Stimulated activated CD4-positive, alpha-beta T cell treated with anti-CD3 and anti-CD28 coated beads, TNF-alpha, amount 100 ng/mL, for 1 hour (primary cell): Measurements from ENCODE around the gene PSAPL1.

Experiments
- DNase-seq, 3 donors: peaks; one replicate each; pipeline ENCODE4 v3.0.0-alpha.2; 2020; ENCODE audit warnings: low read depth in 3 of 3, low spot score in 1 of 3

Gene PSAPL1

DNA sequence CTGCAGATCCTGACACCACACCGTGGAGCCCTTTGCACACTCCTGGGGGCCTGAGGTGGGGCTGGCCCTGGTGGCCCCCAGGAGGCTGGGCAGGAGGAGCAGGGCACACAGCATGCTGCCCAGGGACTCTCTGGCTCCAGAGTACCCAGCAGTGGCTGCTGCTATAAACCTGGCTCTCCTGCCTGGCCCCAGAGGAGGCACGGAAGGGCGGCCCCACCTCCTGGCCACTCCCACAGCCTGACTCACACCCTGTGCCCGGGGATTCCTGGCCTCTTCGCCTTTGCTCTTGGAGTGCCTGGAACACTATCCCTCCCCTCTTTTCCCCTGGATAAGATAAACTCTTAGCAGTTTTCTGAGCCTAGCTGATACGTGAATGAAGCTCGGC, at the start of gene PSAPL1:
PSAPL1 (minus strand) TSS at position 165 of the 385 bp plus-strand sequence; CDS start at position 114, 51 bp downstream.
- DNase-seq, result no peak

- DNase-seq, result no peak
Measured at GRCh38 chr4:7481227-7481626, 46.5 kb upstream of the PSAPL1 start.

GRCh38 chr4:7480423-7480822, 45.7 kb upstream of the PSAPL1 start:
- DNase-seq, result no peak

DNA sequence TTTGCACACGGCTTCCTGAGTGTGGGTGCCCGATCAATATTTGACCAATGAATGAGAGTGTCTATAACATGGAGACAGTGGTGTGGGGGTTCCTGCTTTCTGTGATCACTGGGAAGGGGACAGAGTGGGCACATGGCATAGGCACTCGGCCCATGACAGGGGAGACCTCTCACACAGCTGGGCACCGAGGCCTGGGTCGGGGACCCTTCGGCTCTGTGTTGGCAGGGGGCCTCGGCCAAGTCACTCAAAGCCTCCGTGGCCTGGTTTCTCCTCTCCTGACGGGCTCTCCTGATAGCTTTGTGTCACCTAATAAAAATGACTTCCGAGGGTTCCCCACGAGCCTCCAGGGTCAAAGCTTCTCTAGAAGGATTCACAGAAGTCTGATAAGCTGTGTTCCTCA, 43.9 kb upstream of the PSAPL1 start:
- no peak for DNase-seq

- DNase-seq, result no peak
Measured at GRCh38 chr4:7477695-7478094, 43.0 kb upstream of the PSAPL1 start.

GRCh38 chr4:7476820-7477219, 42.1 kb upstream of the PSAPL1 start:
- no peak for DNase-seq

GRCh38 chr4:7475207-7475606, 40.5 kb upstream of the PSAPL1 start:
- no peak for DNase-seq

DNA sequence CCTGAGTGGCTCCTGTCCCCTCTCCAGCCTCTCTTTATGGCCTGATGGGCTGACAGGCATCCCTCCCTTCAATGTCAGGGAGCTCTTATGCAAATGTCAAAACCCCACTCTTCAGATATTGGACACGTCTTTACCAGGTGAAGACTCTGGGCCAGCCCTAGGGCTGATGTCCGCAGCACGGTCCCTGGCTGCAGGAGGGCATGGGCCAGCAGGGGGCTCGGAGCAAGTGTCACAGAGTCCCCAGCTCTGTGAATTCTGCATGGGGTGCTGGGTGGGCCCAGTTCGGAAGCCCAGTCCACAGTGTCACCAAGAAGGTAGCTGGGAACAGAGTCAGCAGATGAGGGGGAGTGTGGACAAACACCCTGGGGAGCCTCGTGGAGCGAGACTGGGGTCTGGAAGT, 39.6 kb upstream of the PSAPL1 start:
- no peak for DNase-seq

DNA sequence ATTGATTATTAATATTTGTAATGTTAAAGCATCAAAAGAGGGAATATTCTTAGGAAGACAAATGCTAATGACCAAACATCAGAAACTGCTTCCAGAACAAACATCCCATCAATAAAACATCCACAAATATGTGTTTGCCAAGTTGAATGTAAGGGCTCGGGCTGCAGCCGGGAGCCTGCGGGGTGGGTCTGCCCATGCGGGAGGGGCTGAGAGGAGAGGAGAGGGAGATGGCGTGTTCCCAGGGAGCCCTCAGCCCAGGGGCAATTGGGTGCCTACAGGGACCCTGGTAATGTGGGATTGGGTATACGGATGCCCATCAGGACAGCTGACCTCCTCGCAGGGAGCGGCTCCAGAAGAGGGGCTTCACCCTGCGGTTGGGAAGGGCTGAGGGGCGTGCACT, 38.4 kb upstream of the PSAPL1 start:
- no peak for DNase-seq

- no peak for DNase-seq
Measured at GRCh38 chr4:7472442-7473013, 37.8 kb upstream of the PSAPL1 start.

GRCh38 chr4:7470522-7471128, 35.9 kb upstream of the PSAPL1 start:
- no peak for DNase-seq

DNA sequence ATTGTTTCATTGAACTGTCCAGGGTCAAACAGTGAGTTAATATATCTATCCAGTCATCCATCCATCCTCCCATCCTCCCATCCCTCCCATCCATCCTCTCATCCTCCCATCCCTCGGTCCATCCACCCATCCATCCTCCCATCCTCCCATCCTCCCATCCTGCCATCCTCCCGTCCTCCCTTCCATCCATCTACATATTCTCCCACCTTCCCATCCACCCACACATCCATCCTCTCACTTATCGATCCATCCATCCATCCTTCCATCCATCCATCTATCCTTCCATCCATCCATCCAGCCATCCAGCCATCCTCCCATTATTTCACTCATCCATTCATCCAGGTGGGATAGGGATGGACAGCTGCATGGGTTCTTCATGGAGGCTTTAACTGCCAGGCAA, 35.4 kb upstream of the PSAPL1 start:
- no peak for DNase-seq

- no peak for DNase-seq
Measured at GRCh38 chr4:7469023-7469422, 34.3 kb upstream of the PSAPL1 start.

GRCh38 chr4:7467471-7467870, 32.7 kb upstream of the PSAPL1 start:
- DNase-seq, result no peak

DNA sequence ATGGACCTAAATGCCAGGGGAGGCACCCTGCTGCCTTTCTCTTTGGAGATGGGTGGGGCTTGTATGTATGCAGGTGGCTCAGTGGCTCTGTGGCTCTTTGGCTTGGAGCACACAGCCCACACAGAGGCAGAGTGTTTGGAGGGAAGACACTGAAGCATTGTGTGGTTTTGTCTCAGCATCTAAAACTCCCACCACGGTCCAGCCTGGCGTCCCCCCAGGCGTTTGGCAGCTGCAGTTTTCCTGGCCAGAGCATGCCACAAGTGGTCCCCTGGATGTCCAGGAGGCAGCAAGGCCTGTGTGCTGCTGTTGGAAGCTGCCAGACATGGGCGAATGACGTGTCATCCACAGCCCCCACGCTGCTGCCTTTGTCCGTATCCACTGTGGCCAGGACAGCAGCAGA, 32.2 kb upstream of the PSAPL1 start:
- no peak for DNase-seq

- no peak for DNase-seq
Measured at GRCh38 chr4:7466215-7466614, 31.5 kb upstream of the PSAPL1 start.

DNA sequence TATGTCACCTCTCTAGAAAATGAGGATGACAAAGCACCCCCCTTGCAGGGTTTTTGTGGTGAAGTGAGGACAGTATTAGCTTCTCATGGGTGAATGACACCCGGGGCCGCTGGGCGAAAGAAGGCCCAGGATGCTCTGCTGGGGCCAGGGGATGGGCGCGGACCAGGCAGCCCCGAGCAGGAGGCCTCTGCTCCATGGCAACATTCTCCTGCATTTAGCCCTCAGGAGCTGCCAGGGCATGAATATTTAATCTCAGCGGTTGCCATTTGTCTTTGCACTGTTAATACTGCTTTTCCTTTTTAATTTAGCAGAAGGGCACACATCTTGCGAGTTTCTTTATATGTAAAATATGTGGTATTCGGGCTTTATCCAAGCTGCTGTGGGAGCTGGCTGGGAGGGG, 30.3 kb upstream of the PSAPL1 start:
- DNase-seq, result no peak

GRCh38 chr4:7464259-7464655, 29.5 kb upstream of the PSAPL1 start:
- no peak for DNase-seq

DNA sequence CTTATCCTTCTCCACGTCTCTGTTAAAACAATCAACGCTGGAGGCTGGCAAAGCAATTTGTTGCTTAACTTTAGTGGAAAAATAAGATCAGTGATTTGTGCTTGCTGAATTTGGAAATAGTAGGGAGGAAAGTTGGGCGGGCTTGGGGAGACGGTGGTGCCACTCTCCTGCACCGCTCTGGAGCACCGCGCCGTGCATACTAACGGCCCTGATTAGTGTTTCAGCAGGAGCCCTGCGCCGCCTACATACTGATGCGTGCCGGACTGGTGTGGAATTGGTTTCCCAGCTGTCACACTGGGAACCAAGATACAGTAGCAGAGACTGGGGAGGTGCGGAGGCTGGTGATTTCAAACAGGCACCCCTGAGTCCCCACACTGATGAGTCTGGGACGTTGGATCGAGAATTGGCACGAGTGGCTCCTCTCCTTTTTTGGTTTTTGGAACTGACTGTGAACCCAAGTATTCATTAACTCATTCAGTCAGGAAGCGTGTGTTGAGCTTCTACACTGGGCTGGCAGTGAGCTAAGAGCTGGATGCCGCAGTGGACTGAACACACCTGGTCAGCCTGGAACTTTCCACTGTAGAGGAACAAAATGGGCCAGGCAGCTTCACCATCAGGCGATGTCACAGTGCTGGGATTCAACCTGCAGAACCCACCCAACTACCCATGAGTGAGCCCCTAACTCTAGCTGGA, 29.0 kb upstream of the PSAPL1 start:
- DNase-seq, result no peak

- no peak for DNase-seq
Measured at GRCh38 chr4:7462509-7462971, 27.8 kb upstream of the PSAPL1 start.

GRCh38 chr4:7461230-7461629, 26.5 kb upstream of the PSAPL1 start:
- no peak for DNase-seq

DNA sequence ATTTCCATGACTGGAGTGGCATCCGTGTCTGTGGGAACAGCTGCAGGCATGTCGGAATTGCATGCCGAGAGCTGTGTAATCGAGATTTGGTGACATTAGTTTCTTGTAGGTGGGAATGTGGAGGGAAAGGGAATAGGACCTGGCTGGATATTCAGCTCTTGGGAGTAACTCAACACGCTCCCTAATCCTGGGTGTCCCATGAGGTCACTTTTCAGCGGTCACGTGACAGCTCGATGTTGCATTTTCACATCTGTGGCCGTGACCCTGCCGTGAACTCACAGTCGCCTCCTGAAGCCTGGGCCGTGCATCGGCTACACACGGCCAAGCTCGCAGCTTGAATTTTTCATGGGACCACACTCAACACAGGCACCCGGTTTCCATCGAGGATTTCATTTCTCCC, 25.8 kb upstream of the PSAPL1 start:
- DNase-seq, result no peak

DNA sequence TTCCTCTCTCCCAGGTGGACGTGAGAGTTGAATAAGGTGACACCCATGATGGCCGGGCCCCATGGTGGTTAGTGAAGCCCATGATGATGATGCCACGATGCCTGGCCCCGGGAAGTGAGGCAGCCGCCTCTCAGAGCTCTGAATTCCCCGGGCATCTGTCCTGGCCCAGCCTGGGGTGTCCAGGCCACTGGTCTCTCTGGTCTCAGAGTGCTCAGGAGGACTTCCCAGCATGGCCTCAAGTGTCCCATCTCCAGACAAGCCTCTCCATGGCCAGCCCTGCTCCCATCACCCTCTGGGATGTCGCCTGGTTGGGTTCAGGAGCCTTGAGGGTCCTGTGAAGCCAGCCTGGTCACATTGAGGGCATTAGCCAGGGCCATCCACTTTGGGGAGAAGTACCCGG, 24.7 kb upstream of the PSAPL1 start:
- no peak for DNase-seq
